Middle frontal gyrus (tissue), 1 donor: ENCODE measurements around the gene PLEKHH1.

Source experiments
- DNase-seq: peaks from one replicate; pipeline ENCODE4 v3.0.0-alpha.2; 2015; ENCODE audit warnings: low spot score; ENCODE audit errors: extremely low spot score

PLEKHH1 gene

GRCh38 chr14:67510121-67510520, 23.0 kb upstream of the PLEKHH1 start:
- DNase-seq: no peak

- no peak for DNase-seq
These were observed 22.3 kb upstream of the PLEKHH1 start for GRCh38 chr14:67510836-67511235.

- DNase-seq: no peak
These were observed 20.4 kb upstream of the PLEKHH1 start for GRCh38 chr14:67512463-67513310.

- DNase-seq: no peak
These were observed 19.4 kb upstream of the PLEKHH1 start for GRCh38 chr14:67513631-67514108.

- no peak for DNase-seq
These were observed 18.9 kb upstream of the PLEKHH1 start for GRCh38 chr14:67514203-67514607.

- no peak for DNase-seq
These were observed 18.3 kb upstream of the PLEKHH1 start for GRCh38 chr14:67514650-67515385.

- no peak for DNase-seq
These were observed 17.6 kb upstream of the PLEKHH1 start for GRCh38 chr14:67515386-67516079.

GRCh38 chr14:67516676-67517075, 16.4 kb upstream of the PLEKHH1 start:
- DNase-seq: no peak

GRCh38 chr14:67517083-67517482, 16.0 kb upstream of the PLEKHH1 start:
- DNase-seq: no peak

GRCh38 chr14:67519406-67519805, 13.7 kb upstream of the PLEKHH1 start:
- DNase-seq: no peak

- no peak for DNase-seq
These were observed 12.6 kb upstream of the PLEKHH1 start for GRCh38 chr14:67520482-67520881.

GRCh38 chr14:67522270-67522669, 10.8 kb upstream of the PLEKHH1 start:
- no peak for DNase-seq

- no peak for DNase-seq
These were observed 9.1 kb upstream of the PLEKHH1 start for GRCh38 chr14:67523764-67524633.

- no peak for DNase-seq
These were observed 8.5 kb upstream of the PLEKHH1 start for GRCh38 chr14:67524634-67524963.

GRCh38 chr14:67525389-67525788, 7.7 kb upstream of the PLEKHH1 start:
- no peak for DNase-seq

GRCh38 chr14:67526181-67526580, 6.9 kb upstream of the PLEKHH1 start:
- no peak for DNase-seq

GRCh38 chr14:67526676-67527459, 6.2 kb upstream of the PLEKHH1 start:
- DNase-seq: no peak

- no peak for DNase-seq
These were observed 5.3 kb upstream of the PLEKHH1 start for GRCh38 chr14:67527756-67528155.

- no peak for DNase-seq
These were observed 4.8 kb upstream of the PLEKHH1 start for GRCh38 chr14:67528276-67528675.
